ENCODE results near the gene TEX26.
"Not testable (repeated sequence)": the region's sequence is repeated elsewhere in the genome, so short reads cannot be mapped to it uniquely, and the experiment has no call there.

TEX26 gene

DNA sequence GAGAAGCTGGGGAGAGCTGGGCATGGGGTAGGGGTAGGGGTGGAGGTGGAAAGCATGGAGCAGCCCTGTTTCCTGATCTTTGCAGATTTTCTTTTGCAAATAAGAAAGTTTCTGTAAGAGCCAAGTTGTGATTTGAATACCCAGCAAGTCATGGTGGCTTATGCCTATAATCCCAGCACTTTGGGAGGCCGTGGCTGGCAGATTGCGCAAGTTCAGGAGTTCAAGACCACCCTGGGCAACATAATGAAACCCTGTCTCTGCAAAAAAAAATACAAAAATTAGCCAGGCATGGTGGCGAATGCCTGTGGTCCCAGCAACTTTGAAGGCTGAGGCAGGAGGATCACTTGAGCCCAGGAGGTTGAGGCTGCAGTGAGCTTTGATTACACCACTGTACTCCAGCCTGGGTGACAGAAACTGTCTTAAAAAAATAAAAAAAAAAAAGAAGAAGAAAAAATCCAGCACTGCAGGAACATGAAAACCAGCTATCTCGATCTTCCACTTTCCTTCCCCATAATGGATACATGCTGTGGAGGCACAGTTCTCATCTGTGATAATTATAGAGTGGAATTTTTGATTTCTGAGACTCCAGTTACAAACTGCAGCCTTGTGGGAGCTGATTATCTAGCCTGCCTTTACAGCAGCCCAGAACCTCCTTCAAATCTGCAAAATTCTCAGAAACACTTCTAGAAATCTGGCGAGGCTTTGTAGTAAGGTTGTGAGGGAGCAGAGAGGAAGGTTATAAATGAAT lies 12.1 kb upstream of the TEX26 start:
- DNase-seq = no peak

DNA sequence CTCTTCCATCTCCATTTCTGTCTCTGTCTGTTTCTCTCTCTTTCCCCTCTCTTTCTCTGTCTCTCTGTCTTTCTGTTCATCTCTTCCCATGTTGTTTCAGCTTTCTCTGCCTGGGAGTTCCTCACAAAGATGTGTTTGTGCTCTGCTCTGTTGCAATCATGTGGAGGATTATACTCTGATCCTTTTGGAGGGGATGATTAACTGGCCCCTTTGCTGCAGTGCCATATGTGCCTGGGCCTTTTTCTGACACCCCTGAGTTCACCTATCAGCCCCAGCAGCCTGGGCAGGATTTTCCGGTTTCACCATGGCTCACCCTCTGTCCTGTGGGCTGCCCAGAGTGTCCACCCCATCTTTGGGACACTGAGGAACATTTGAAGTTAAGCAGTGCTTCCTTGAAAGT lies 9.0 kb upstream of the TEX26 start:
- DNase-seq = no peak

DNA sequence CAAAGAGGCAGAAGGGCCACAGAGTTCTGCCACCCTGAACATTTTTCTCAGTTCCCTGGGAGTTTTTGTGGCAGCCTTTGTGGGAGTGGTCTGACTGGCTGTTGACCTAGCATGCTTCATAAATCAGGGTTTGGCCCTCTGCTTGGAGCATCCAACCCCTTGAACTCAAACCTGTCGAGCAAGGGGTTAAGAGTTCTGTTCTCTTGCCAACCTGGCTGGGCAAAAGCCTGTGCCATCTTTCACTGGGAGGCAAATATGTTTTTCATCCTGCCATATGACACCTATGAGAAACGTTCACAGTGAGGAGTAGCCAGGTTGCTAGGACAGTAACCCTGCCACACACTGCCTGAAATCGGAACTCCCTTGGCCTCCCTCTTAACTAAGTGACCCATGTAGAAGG lies 7.7 kb upstream of the TEX26 start:
- DNase-seq = no peak

DNA sequence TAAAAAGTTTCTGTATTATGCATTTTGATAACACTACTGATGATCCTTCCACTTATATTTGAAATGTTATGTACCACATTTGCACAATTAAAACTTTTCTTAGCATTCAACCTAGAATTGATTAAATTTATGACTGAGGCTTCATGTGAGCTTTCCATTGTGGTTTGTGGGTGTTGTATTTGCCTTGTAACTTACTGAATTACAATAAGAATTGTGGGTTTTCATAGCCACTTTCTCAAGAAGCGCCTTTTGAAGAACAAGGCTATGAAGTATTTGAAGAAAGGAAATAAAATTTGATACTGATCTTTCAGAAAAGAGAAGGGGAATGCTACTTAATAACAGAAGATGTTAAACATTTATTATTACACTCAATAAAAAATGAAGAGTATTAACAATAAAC lies 7.0 kb upstream of the TEX26 start:
- DNase-seq = no peak

DNA sequence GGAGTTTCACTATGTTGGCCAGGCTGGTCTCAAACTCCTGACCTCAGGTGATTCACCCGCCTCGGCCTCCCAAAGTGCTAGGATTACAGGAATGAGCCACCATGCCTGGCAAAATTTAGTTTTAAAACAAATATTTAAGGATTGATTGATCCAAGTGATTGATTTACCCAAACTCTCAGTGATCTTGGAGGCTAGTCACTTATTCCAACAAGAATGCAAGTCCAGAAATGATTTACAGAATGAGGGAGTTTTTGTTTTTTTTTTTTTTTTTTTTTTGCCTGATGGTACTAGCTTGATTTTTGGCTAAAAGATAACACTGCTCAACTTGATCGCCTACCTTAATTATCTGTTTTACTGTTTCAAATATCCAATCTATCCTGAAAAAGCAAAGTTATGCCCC lies 5.7 kb upstream of the TEX26 start:
- no peak for DNase-seq

DNA sequence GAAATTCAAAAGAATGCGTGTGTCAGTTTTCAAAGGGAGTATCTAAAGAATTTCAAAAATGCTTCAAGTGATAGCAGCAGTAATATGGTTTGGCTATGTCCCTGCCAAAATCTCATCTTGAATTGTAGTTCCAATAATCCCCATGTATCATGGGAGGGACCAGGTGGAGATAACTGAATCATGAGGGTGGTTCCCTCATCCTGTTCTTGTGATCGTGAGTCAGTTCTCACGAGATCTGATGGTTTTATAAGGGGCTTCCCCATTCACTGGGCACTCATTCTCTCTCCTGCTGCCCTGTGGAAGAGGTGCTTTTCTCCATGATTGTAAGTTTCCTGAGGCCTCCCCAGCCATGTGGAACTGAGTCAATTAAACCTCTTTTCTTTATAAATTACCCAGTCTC lies 5.3 kb upstream of the TEX26 start:
- DNase-seq = not testable (repeated sequence)

DNA sequence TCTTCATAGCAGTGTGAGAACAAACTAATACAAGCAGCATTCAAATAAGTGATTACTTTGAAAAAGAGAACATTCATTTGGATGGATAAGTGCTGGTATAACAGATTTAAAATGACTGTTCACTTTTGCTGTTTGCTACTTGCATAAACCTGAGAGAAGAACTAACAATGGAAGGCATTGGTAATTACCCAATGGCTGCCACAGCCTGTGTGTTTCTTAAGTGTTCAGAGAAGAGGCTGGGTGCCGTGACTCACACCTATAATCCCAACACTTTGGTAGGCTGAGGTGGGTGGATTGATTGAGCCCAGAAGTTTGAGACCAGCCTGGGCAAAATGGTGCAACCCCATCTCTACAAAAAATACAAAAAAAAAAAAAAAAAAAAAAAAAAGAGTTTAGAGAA lies 4.9 kb upstream of the TEX26 start:
- DNase-seq = no peak

DNA sequence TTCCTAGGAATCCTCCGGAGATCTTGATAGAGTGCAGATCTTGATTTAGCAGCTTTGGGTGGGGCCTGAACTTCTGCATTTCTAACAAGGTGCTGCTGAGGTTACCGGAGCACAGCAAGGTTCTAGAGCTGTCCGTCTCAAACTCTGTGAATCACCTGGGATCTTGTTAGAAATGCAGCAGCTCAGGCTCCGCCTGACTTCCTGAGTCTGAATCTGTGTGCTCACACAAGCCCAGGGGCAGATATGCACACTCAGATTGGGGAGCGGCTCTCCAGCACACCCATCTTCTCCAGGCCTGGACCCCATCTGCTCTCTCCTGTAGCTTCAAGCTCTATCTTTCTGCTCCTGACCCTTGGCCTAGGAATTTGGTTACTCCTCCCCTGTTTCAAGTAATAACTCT lies 3.5 kb upstream of the TEX26 start:
- no peak for DNase-seq

DNA sequence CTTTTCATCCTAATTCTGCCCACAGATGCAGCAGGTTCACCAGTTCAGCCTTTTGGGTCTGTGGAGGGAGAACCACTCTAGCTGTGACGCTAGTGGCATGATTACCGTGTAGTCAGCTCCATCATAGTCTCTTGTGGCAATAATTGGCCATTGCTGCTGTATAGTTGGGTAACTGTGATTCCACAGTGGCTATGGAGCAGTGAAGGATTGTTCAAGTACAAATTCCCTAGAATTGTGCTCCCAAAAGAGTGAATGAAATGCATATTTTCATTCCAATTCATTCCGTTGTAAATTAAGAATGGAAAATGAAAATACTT lies 856 bp downstream of the TEX26 start:
- no peak for DNase-seq

DNA sequence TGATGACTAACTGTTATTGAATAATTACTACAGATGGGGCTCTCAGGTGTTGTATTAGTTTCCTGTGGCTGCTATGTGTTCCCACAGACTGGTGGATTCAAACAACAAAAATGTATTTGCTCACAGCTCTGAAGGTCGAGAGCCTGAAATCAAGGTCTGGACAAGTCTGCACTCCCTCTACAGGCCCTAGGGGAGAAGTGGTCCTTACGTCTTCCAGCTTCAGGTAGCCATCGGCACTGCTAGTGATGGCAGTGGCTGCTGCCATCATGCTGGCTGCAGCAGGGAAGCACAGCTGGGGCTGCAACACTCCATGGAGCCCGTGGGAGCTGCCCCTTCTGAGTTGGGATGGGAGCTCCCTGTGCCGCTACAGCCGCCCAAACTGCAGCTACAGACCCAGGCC lies 1.9 kb downstream of the TEX26 start:
- no peak for DNase-seq

DNA sequence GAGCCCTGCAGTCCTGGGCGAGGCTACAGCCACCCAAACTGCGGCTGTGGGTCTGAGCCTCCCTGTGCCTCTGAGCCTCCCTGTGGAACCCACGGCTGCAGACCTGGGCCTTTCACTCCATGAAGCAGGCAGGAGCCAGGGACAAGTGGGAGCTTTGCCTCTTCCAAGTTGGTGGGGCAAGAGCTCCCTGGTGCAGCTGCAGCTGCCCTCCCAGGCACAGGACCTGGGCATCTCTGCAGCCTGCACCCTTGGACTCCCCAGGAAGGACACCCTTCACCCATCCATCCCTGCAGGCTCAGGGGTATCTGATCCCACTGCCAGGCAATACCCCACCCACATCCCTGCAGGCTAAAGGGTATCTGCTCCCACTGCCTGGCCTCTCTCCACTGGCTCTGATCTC lies 2.3 kb downstream of the TEX26 start:
- DNase-seq = no peak

DNA sequence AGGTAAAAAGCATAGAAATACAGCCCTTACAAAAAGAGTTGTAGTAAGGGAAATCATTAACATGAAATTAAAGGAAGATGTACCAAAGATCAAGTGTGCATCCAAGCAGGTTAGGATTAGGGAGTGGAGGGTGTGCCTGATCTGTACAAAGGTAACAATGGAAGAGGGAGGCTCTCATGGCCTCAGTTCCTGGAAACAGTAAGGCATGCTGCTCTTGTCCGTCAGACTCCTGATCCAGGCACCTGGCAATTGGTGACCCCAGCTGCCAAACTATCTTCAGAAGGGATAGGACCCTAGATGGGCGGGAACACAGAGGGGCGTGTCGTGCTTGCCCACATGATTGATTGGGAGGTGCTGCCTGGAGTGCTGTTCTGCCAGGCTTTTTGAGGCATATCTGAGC lies 4.5 kb downstream of the TEX26 start:
- DNase-seq = no peak

DNA sequence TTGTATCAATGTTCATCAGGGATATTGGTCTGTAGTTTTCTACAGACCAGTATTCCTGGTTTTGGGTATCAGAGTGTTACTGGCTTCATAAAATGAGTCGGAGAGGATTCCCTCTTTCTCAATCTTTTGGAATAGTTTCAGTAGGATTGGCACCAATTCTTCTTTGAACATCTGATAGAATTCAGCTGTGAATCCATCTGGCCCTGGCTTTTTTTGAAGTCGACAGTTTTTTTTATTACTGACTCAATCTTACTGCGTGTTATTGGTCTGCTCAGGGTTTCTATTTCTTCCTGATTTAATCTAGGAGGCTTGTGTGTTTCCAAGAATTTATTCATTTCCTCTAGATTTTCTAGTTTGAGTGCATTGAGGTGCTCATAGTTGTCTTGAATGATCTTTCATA lies 11.4 kb downstream of the TEX26 start:
- DNase-seq = no peak

DNA sequence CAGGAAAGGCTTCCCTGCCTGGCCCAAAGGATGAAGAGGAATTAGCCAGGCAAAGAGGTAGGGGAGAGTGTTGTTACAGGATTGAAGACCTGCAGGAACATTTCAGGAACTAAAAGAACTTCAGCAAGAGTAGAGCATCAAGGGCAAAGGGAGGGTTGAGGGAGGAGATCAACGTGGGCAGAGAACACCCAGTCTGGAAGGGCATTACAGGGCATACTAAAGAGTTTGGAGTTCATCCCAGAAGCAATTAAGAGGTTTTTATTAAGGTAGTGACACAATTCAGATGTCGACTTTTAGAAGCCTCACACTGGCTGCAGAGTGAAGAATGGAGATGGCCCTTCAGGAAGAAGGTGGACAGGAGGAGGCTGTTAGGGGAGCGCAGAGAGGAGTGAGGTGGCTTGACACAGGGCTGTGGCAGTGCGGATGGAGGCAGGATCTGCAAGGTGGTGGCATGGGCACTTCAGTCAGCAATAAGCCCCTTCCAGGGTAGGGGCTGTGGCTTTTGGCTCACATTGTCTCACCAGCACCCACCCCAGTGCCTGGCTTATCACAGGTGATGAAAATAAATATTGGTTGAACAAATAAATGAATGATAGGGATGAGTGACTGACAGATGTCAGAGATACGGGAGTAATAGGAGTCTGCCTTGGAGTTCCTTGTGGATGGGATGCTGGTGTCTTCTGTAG lies 24.9 kb downstream of the TEX26 start:
- DNase-seq = no peak

DNA sequence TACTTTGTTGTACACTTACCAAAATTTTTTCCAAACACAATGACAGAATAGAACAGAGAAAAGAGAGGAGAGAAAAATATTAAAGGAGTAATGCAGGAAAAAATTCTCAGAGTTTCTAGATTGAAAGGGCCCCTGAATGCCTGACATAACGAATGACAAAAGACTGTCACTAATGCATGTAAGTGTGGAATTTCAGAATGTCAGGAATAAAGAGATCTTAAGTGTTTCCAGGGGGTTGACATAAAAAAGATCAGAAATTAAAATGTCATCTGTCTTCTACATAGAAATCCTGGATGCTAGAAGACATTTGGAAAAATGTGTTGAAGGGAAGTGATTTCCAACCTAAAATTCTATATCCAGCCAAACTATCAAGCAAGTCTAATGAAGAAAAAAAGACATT lies 27.2 kb downstream of the TEX26 start:
- DNase-seq = no peak

DNA sequence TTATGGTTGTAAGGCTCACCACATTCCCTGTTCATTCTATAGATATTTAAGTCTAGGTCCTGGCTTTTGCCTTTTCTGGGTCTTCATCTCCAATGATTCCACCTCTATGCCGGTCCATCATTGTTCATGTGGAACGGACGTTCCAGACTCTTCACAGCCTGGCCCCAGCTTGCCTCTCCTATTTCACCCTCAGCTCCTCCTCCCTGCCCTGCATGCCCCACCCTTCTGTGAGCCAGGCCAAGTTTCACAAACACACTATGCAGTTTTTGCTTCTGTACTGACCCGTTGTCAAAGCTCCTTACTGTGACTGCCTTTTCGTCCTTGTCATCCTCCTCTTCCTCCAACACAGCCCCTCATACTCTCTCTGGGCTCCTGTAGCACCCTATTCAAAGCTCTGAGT lies 31.3 kb downstream of the TEX26 start:
- no peak for DNase-seq

DNA sequence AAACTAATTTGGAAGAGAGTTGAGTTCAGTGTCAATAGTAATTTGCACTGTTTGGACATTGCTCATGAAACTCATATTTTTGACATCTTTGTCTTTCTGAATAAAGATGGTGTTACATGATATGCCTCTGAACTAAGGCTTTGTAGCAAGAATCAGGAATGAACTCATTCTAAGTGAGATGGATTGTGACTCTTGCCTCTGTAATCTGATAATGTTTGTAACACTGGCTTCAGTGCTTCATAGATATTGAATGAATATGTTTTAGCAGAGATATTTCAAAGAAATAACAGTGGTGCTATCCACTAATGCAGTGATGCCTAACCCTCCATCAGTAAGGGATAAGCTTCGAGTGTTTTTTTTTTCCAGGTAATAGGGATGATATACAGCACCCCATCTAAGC lies 32.9 kb downstream of the TEX26 start:
- DNase-seq = no peak

DNA sequence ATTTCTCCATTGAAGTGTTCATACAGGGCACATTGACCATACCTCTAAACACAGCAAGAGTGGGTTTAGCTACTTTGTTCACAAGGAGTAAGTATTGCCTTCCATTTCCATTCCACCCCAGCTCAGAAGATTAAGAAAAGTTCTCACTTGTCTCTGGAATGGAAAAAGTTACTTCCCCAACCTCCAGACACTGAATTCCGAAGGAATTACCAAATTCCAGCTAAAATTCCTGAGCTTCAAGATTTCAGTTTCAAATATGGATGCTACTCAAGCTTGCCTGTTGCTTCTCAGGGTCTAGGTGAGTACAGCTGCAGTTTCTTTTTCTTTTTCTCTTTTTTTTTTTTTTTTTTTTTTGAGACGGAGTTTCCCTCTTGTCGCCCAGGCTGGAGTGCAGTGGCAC lies 33.6 kb downstream of the TEX26 start:
- no peak for DNase-seq

DNA sequence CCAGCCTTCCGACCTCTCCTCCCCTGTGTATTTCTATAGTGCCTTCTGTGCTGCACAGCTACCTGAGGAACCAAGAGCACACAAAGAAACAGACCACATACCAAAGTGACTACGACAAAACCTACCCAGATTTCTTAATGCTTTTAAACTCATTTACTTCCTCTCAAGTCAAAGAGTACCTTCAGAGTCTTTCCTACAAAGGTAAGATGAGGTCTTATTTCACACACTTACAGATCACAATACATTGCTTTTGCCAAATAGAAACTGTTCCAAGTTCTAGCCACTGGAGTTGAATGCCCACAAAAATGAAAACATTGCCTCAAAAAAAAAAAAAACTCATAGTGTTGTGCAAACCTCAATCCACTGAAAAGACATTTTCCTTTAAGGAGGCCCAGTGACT lies 36.4 kb downstream of the TEX26 start:
- DNase-seq = no peak

DNA sequence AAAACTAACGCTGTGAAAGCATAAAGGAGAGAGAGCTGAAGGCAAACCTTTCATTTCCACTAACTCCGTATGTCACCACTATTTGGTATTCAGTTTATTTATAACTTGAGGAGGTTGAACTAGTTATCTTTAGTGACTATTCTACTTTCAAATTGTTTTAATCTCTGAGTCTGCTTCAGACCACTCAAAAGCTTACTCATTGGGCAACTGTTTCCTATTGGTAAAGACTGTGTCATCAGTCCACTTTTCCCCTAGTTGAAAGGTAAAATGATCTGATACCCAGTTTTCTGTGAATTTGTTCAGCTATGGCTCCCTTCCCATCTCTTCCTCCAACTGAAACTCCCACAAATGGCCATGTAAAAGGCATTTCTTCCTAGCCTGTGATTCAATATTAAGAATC lies 39.1 kb downstream of the TEX26 start:
- no peak for DNase-seq

DNA sequence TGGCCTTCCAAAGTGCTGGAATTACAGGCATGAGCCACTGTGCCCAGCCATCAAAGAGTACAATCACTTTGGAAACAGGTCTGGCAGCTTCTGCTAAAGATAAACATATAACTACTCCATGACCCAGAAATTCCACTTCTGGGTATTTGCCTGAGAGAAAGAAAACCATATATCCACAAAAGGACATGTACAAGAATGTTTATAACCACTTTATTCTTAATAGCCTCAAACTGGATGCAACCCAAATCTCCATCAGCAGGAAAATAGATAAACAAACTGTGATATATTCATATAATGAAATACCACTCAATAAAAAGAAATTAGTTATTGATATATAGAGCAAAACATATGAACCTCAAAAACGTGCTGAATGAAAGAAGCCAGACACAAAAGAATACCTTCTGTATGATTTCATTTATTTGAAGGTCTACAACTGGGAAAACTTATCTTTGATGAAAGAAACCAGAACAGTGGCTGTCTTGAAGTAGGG lies 40.5 kb downstream of the TEX26 start:
- DNase-seq = no peak

DNA sequence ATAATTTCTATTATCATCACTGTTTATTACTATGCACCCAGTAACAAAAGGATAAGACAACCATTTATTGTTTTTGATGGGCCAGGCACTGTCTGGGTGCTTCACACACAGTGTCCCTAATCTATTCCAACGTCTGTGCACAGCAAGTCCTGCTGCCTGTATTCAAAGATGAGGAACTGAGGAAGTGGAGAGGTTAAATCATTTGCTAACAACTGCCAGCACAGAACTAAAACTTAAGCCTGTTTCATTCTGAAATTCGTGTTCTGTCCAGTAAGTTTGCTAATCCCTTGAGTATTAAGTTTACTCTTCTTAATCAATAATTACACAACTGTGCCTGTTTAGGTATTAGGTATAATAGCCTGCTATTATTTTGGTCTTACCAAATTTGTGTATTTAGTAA lies 41.9 kb downstream of the TEX26 start:
- no peak for DNase-seq

DNA sequence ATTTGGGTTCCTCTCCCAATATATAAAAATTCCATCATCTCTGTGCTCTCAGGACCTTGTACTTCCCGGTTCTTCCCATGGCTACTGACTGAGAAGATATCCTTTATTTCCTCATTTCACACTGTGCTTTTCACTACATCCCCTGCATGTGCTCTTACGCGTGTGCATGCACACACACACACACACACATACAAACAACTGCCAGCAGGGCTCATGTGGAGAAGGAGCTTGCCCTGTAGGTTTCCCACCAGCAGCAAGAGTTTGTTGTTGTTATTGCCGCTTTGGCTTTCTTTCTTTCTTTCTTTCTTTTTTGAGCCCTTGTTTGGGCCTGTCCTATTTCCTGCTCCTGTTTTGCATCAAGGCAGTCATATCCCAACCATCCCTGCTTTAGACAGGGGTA lies 43.6 kb downstream of the TEX26 start:
- no peak for DNase-seq

DNA sequence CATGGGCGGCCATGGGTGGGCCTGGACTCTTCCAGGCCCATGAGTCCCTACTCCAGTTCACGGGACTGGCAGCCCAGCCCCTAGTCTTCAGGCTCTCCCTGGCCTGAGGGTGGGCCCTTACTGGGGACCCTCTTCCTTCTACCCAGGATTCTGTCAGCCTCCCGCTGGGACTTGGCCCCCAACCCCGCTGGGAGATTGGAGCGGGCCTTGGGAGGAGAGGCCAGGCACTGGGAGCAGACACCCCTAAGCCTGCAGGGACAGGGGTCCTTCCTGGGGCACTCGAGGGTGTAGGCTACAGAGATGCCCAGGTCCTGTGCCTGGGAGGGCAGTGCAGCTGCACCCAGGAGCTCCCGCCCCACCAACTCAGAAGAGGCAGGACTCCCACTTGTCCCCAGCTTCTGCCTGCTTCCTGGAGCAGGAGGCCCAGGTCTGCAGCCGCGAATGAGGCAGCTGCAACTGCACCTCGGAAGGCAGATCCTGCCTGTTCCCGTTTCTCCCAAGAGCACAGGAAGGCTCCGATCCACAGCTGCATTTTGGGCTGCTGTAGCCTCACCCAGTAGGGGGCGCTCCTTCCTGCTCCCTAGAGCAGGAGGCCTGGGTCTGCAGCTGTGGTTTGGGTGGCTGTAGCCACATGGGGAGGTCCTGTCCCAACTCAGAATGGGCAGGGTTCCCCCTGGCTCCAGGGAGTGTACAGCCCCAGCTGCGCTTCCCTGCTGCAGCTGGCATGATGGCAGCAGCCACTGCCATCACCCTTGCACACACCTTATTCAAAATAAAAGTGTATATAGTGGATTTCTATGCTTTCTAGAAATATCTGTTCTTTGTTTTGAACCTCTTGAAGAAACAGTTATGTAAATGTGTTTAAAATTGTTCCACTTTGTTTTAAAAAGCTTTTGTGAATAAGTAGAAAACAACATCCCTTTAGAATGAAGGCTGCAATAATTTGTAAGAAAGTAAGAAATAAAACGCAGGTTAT lies 46.8 kb downstream of the TEX26 start:
- peak; percentile 38 for DNase-seq

All from CD4-positive, alpha-beta T cell treated with Interleukin-17A for 1 hour (primary cell).